LNCAP (cell line): ENCODE data around the gene KRT2.

Source experiments
- TF ChIP-seq, protein P1 (sequence below): fragments of 450-650 bp; IDR thresholded peaks from 2 replicates; pipeline ENCODE4 v1.5.1; 2017; ENCODE audit warnings: mild to moderate bottlenecking

Gene KRT2

DNA sequence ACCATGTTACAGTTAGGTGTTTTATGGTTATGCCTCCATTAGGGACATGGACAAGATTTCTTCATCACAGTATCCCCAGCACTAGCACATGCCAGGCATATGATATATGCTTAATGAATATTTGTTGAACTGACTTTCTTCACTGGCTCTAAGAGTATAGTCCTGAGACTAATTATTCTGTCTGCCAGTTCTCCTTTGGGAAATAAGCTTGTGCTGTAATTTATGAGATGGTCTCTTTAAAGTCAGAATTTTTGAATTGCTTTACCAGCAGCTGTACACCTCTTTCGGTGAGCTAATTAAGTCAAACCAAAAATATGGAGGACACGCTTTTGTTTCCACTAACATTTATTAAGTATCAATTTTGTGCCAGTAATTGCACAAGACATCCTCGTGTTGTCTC is 45.9 kb downstream of the KRT2 start:
- TF ChIP-seq, protein P1, sequence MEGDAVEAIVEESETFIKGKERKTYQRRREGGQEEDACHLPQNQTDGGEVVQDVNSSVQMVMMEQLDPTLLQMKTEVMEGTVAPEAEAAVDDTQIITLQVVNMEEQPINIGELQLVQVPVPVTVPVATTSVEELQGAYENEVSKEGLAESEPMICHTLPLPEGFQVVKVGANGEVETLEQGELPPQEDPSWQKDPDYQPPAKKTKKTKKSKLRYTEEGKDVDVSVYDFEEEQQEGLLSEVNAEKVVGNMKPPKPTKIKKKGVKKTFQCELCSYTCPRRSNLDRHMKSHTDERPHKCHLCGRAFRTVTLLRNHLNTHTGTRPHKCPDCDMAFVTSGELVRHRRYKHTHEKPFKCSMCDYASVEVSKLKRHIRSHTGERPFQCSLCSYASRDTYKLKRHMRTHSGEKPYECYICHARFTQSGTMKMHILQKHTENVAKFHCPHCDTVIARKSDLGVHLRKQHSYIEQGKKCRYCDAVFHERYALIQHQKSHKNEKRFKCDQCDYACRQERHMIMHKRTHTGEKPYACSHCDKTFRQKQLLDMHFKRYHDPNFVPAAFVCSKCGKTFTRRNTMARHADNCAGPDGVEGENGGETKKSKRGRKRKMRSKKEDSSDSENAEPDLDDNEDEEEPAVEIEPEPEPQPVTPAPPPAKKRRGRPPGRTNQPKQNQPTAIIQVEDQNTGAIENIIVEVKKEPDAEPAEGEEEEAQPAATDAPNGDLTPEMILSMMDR: no peak

DNA sequence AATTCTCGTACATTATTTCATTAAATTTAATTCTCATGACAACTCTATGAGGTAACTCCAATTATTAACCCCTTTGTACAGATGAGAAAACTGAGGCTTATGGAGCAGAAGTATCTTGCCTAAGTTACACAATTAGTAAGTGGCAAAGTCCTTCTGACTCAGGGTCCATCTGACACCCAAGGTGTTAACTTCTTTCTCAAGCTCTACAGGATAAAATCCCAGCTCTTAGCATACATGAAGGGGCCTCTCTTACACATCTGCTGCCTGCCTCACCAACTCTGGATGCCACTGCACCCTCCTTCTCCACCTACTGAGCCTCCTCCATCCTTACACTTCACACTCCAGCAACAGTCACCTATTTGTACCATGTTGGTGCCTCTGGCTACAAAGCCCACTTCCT is 46.5 kb downstream of the KRT2 start:
- TF ChIP-seq, protein P1: no peak

DNA sequence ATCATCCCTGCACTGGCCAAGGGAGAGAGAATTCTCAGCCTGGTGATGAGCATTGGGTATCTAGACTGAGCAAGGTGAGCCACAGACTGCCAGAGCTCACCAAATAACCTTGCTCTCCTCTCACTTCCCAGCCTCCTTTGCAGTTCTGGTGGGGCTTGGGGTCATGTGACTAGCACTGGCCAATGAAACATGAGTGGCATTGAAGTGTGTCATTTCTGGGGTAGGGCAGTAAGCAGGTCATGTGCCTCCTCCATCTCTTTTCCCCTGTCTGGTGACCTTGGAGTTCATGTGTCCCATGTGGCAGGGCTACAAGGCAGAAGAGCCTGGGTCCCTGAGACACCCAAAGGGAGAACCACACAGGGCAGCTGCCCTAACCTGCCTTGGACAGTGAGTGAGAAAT is 47.2 kb downstream of the KRT2 start:
- TF ChIP-seq, protein P1: no peak

DNA sequence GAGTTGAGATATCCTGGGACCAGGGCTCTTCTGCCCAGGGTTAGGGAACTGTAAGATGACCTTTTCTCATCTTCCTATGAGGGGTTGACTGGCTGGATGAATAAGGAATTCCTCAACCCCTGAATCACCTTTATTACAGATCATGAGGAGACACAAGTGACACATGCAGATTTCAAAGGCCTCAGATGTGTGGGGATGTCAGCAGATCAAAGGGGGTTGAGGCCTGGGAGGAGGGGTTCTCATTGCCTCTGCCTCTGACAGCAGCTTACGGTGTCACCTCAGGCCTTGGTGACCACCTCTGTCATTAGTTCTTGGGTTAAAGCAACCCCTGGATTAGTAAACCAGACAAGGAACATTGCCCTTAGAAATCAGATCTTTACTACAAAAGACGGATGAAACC is 48.7 kb downstream of the KRT2 start:
- TF ChIP-seq, protein P1: no peak

DNA sequence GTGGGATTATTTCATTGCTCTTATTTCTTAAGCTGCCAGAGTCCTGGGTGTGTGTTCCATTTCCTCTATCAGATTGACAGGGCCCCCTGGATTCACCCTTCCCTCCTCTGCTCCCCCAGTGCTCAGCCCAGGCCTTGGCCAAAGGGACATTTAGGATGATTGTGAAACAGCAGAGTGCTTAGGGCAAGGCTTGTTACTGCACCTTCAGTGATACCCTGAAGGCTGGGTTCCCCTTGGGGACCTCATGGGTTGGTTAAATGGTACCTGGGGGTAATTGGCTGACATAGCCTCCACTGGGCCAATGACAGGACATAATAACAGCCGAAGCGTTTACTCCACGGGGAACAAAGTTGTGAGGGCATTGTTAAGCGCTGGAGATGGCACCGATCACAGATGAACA is 49.5 kb downstream of the KRT2 start:
- TF ChIP-seq, protein P1: no peak

DNA sequence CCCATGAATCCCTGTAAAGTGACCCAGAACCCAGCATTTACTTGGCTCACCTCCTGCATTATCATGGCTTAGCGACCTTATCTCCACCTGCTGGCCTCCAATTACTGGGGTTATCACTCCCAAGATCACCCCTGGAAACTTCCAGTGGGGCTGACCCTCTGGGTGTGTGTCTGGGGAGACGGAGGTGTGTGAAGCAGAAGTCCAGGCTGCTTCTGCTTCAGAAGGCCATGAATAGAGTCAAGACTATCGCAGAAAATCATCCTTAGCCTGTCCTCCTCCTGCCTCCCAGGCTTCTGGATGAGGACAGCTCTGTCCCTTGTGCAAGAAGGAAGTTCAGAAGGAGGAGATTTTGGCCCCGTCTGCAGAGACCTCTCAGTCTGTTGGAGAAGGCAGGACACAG is 50.3 kb downstream of the KRT2 start:
- TF ChIP-seq, protein P1: no peak

DNA sequence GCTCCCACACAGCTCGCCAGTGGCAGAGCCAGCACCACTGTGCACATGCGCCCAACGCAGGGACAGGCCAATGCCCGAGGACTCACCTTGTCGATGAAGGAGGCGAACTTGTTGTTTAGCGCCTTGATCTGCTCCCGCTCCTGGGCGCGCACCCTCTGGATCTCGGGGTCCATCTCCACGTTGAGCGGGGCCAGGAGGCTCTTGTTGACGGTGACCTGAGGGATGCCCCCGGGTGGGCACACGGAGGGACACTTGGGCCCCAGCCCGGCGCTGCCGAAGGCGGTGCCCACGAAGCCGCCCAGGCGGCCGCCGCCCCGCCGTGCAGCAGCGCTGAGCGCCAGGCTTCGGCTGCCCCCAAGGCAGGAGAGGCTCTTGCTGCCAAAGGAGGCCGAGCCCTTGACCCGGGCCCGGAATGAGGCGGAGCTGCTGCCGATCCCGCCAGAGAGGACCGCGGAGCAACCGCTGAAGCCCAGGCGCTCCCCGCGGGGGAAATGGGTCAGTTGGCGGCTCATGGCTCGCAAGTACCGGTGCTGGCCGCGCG is 51.0 kb downstream of the KRT2 start, which contains the start of gene KRT72:
Gene KRT72, minus strand, starts transcription at position 523 of the 541 bp plus-strand sequence. Its CDS starts 11 bp downstream, at position 512.
- TF ChIP-seq, protein P1: no peak

DNA sequence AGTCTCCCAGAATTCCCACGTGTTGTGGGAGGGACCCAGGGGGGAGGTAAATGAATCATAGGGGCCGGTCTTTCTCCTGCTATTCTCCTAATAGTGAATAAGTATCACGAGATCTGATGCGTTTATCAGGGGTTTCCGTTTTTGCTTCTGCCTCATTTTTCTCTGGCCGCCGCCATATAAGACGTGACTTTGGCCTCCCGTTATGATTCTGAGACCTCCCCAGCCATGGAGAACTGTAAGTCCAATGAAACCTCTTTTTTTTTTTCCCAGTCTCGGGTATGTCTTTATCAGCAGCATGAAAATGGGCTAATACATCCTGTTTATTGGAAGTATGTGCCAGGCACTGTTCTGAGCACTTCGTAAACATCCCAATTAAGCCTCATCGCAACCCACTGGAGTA is 51.5 kb downstream of the KRT2 start:
- TF ChIP-seq, protein P1: no peak
